Mucosa of stomach (tissue), 1 donor: ENCODE measurements around the gene SRMS.
"Not testable (repeated sequence)": the region's sequence is repeated elsewhere in the genome, so short reads cannot be mapped to it uniquely, and the experiment has no call there.

Source experiments
- H3K27me3 ChIP-seq: one replicate; pipeline ENCODE4 v1.7.0; 2013; ENCODE audit warnings: mild to moderate bottlenecking, low read length; ENCODE audit not compliant: control insufficient read depth, insufficient read depth
- H3K36me3 ChIP-seq: one replicate; pipeline ENCODE4 v1.7.0; 2013; ENCODE audit warnings: low read length; ENCODE audit not compliant: control insufficient read depth, insufficient read depth
- H3K4me1 ChIP-seq: one replicate; pipeline ENCODE4 v1.7.0; 2013; ENCODE audit warnings: mild to moderate bottlenecking, low read length; ENCODE audit not compliant: control insufficient read depth, insufficient read depth
- H3K4me3 ChIP-seq: one replicate; pipeline ENCODE4 v1.7.0; 2013; ENCODE audit warnings: low read length
- H3K9ac ChIP-seq: one replicate; pipeline ENCODE4 v1.7.0; 2013; ENCODE audit warnings: mild to moderate bottlenecking, low read length, moderate library complexity
- H3K9me3 ChIP-seq: one replicate; pipeline ENCODE4 v1.7.0; 2013; ENCODE audit warnings: mild to moderate bottlenecking, low read length, moderate library complexity; ENCODE audit not compliant: control insufficient read depth
- donor health status: Pancreatic carcinoma.

SRMS gene

DNA sequence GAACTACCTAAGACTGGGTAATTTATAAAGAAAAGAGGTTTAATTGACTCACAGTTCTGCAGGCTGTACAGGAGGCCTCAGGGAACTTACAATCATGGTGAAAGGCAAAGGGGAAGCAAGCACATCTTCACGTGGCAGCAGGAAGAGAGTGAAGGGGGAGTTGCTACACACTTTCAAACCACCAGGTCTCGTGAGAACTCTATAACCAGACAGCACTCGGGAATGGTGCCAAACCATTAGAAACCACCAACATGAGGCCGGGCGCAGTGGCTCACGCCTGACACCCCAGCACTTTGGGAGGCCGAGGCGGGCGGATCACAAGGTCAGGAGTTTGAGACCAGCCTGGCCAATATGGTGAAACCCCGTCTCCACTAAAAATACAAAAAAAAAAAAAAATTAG lies 33.0 kb downstream of the SRMS start:
- not testable (repeated sequence) for H3K9me3 ChIP-seq, H3K27me3 ChIP-seq, H3K36me3 ChIP-seq, H3K4me1 ChIP-seq, H3K9ac ChIP-seq, H3K4me3 ChIP-seq

DNA sequence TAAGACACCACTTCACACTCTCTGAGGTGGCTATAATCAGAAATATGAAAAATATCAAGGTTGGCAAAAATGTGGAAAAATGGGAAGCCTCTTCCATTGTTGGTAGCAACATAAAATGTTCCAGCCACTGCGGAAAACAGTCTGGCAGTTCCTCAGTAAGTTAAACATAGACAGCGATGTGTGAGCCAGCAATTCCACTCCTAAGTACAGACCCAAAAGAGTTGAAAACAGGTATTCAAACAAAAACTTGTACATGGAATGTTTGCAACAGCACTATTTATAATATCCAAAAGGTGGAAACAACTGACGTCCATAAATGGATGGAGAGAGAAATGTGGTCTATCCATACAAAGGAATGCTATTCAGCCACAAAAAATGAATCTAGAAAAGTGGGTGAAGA lies 34.3 kb downstream of the SRMS start:
- H3K27me3 ChIP-seq = peaks cover 4% of the 10 kb centered on the region

DNA sequence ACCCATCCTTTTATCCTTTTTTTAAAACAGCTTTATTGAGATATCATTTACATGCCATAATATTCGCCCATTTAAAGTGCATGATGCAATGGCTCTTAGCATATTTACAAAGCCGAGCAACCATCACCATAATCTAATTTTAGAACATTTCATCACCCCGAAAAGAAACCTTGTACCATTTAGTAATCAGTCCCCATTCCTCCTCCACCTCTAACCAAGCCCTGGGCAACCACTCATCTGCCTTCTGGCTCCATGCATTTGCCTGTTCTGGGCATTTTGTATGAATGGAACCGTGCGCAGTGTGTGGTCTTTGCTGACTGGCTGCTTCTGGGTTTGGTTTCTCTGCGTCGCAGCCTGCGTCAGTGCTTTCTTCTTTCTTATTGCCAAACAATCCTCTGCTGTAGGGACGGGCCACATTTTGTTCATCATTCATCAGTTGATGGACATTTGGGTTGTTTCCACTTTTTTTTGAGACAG lies 38.4 kb downstream of the SRMS start:
- Histone ChIP-seq H3K36me3 (no peaks in the 10 kb centered on the region), H3K4me1 (no peaks in the 10 kb centered on the region), H3K9me3 (no peaks in the 10 kb centered on the region), H3K9ac (no peak overlapping the region), H3K27me3 (peaks cover 16% of the 10 kb centered on the region), H3K4me3 (no peak overlapping the region)

More for the DNA sequence above, 34.3 kb downstream of the SRMS start:
- Histone ChIP-seq H3K9ac (no peak overlapping the region), H3K9me3 (no peaks in the 10 kb centered on the region), H3K4me3 (no peak overlapping the region), H3K36me3 (no peaks in the 10 kb centered on the region), H3K4me1 (no peaks in the 10 kb centered on the region)

DNA sequence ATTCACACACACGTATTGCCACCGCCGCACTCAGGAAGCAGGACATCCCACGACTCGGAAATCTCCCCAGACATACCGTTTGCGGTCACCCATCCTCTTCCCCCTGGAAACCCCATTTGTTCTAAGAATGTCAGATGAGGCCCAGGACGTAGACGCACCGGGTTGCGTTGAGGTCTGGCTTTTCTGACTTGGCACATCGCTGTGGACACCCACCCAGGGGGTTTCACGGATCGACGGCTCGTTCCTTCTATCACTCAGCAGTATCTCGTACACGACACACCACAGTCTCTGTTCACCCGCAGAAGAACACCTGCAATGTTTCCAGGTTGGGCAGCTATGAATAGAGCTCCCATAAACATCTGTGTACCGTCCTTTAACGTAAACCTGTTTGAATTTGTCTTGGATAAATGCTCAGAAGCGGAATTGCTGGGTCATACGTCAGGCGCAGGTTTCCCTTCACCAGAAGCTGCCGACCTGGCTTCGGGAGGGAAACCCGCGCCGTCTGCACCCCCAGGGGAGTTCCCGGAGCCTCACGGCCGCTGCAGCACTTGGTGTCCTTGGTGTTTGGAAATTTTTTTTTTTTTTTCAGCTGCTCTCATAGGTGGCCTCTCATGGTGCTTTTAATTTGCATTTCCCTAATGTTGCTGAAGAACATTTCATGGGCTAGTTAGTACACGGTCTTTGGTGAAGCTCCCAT lies 39.3 kb downstream of the SRMS start:
- H3K4me3 ChIP-seq = no peak overlapping the region

DNA sequence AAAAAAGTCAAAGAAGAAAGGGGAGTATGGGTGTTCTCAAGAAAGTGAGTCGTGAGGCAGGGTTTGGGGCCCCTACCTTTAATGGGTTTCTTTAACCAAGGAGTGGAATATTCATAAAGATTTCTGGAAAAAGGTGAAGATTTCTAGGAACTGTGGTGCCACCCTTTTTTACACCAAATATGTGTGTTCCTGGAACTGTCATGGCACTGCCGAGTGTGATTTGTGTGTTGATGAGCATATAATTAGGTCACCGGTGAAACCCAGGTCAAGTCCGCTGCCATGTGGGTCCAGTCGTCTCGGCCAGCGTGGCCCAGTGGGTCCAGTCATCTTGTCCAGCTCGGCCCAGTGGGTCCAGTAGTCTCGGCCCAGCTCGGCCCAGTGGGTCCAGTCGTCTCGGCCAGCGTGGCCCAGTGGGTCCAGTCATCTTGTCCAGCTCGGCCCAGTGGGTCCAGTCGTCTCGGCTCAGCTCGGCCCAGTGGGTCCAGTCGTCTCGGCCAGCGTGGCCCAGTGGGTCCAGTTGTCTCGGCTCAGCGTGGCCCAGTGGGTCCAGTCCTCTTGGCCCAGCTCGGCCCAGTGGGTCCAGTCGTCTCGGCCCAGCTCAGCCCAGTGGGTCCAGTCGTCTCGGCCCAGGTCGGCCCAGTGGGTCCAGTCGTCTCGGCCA lies 40.3 kb downstream of the SRMS start:
- Histone ChIP-seq H3K9me3 (no peaks in the 10 kb centered on the region), H3K27me3 (peaks cover 30% of the 10 kb centered on the region), H3K36me3 (no peaks in the 10 kb centered on the region), H3K4me1 (no peaks in the 10 kb centered on the region), H3K9ac (no peak overlapping the region), H3K4me3 (no peak overlapping the region)

More for the DNA sequence above, 39.3 kb downstream of the SRMS start:
- Histone ChIP-seq H3K36me3 (no peaks in the 10 kb centered on the region), H3K27me3 (peaks cover 22% of the 10 kb centered on the region), H3K9me3 (no peaks in the 10 kb centered on the region), H3K4me1 (no peaks in the 10 kb centered on the region), H3K9ac (no peak overlapping the region)

DNA sequence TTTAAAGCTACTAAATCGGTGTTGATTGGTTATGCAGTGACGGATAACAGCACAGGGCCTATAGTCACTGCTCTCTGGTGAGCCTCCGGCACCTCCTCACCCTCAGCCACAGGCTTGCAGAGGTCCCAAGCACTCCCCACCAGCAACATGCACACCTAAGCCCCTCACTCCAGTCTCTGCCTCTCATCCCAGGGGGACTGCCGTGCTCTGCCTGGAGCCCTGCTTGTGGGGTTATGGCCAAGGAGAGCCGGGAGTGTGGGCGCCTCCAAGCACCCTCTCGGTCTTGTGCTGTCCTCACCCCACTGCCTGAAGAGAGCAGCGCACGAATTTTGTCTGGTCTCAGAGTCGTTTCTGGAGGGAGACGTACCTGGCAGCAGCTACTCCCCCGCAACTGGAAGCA lies 41.8 kb downstream of the SRMS start:
- H3K9me3 ChIP-seq = no peaks in the 10 kb centered on the region
- no peak overlapping the region for H3K4me3 ChIP-seq
- H3K9ac ChIP-seq = no peak overlapping the region
- no peaks in the 10 kb centered on the region for H3K4me1 ChIP-seq
- no peaks in the 10 kb centered on the region for H3K36me3 ChIP-seq
- peaks cover 34% of the 10 kb centered on the region for H3K27me3 ChIP-seq

DNA sequence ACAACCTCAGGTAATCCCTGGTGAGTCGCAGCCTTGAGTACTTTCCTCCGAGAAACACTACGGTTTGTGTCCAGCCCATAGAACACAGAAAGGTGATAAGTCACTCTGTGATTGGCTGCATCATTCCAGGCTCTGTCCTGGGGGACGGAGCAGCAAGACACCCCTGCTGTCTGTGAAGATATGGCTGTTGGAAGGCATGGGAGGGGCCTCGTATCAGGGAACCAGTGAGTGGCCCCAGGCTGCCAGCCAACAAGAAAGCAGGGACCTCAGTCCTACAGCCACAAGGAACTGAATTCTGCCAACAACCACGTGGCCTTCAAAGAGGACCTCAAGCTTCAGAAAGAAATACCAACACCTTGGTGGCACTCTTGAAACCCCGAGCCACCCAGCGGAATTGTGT lies 42.3 kb downstream of the SRMS start:
- Histone ChIP-seq H3K4me3 (no peak overlapping the region), H3K27me3 (peaks cover 35% of the 10 kb centered on the region), H3K9ac (no peak overlapping the region), H3K9me3 (no peaks in the 10 kb centered on the region), H3K4me1 (no peaks in the 10 kb centered on the region), H3K36me3 (no peaks in the 10 kb centered on the region)

DNA sequence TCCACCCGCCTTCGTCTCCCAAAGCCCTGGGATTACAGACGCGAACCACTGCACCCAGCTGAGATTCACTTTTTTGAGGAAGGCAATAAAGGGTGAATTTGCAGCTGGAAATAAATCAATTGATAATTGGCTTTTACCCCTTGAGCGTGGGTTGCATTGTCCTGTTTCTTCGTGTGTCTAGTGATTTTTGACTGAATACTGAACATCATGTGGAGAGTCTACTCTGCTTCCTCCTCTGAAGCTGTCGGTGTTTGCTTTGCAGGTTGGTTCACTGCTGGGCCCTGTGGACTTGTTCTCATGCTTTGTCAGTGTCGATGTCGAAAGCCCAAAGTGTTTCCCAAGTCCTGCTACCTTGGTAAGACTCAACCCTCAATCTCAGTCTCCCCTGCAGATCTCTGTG lies 42.9 kb downstream of the SRMS start:
- no peak overlapping the region for H3K9ac ChIP-seq
- no peak overlapping the region for H3K4me3 ChIP-seq
- no peaks in the 10 kb centered on the region for H3K36me3 ChIP-seq
- no peaks in the 10 kb centered on the region for H3K9me3 ChIP-seq
- H3K4me1 ChIP-seq = no peaks in the 10 kb centered on the region
- H3K27me3 ChIP-seq = peaks cover 42% of the 10 kb centered on the region

DNA sequence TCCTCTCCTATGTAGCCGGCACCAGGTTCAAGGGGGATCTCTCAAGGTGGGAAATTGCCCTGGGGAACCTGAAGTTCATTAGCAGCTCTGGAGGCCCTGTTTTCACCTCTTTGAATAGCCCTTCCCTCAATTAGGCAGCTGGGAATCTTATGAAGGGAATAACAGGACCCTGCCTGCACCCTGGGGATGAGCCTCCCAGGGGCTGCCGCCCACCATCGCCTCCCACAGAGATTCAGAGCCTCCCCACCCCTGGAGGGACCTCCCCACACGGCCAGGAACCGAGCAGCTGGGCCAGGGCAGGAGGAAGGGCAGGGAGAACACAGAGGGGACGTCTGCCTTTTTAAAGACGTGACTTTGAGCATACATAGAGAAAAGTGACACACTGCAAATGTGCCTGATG lies 44.0 kb downstream of the SRMS start:
- Histone ChIP-seq H3K36me3 (no peaks in the 10 kb centered on the region), H3K27me3 (peaks cover 42% of the 10 kb centered on the region), H3K4me3 (no peak overlapping the region), H3K9me3 (no peaks in the 10 kb centered on the region), H3K9ac (no peak overlapping the region), H3K4me1 (no peaks in the 10 kb centered on the region)

DNA sequence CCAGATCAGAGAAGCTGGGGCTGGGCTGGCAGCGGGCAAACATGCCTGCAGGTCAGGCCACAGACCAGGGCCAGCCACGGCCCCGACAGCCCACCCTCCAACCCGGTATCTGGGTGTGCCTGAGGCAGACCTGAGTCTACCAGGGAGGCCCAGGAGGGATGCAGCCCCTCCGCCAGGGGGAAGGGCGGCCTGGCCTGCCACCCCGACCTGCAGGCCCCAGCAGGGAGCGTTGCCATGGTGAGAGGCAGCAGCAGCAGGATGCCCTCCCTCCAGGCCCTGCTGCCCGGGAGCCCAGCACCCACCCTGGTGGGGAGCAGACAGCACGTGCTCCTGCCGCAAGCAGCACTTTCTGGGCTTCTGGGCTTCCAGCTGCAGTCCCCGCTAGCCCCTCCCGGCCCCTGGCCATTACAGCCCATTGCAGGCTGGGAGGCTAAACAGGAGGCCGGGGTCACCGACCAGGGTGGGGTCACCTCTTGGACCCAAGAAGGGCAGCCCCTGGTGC lies 44.8 kb downstream of the SRMS start:
- Histone ChIP-seq H3K27me3 (peaks cover 48% of the 10 kb centered on the region), H3K4me1 (peaks cover 8% of the 10 kb centered on the region), H3K9ac (no peak overlapping the region), H3K4me3 (no peak overlapping the region), H3K36me3 (no peaks in the 10 kb centered on the region), H3K9me3 (no peaks in the 10 kb centered on the region)

DNA sequence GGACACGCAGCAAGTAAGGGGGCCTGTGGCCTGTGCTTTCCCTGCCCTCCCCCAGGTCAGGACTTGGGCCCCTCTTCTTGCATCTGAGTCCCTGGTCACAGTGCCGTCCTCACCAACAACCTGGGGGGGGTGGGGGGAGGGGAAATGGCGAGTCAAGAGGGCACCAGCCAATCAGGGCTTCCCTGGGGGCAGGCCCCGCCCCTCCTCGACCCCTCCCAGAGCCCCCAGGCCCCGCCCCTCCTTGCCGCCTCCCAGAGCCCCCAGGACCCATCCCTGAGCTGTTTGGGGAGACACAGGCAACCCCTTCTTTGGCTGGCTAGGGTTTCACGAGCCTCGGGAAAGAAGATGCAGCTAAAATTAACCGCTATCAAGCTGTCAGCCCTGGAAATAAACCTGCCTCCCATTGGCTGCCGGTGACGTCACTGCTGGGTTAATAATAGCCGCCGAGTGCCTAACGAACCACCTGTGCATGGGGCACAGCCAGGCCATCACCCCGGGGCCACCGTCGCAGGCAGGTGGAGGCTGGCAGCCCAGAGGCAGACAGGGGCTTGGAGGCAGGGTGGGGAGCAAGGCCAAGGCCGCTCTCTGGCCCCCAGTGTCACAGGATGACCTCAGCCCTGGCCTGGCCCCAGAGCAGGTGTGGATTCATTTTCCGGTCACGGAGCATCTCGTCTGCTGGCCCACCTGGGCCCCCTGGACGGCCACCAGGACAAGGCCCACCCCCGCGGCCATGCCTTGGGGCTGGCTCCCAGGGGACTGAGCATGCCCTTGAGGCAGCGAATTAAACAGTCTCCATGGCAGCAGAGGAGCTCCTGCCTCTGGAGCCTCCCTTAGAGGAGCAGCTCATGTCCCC lies 45.5 kb downstream of the SRMS start:
- H3K9me3 ChIP-seq = no peaks in the 10 kb centered on the region
- H3K9ac ChIP-seq = no peak overlapping the region
- H3K27me3 ChIP-seq = peaks cover 49% of the 10 kb centered on the region
- H3K4me3 ChIP-seq = no peak overlapping the region
- H3K4me1 ChIP-seq = peaks cover 9% of the 10 kb centered on the region
- H3K36me3 ChIP-seq = no peaks in the 10 kb centered on the region
